H1 (cell line): ENCODE measurements around the gene WDR33. TPM values are rescaled to one million over a fixed set of nuclear protein-coding genes. Genes with fewer than 3 reads are reported as not detected.

Experiments used
- CTCF ChIA-PET: fragments of 300-600 bp; sonication (Branson Sonifier 250); formaldehyde crosslinking; loops from one replicate; lab custom pipeline; 2021; ENCODE audit not compliant: partially characterized antibody; lab: Charles Lee
- POLR2A ChIA-PET: fragments of 300-600 bp; sonication (Branson Sonifier 250); formaldehyde crosslinking; loops from one replicate; lab custom pipeline; 2021; ENCODE audit warnings: inconsistent platforms; ENCODE audit not compliant: partially characterized antibody; lab: Charles Lee
- DNase-seq, 2 experiments: peaks; one replicate each; pipeline versions ENCODE4 v3.0.0 to v3.0.0-alpha.2; 2010 to 2022; ENCODE audit warnings: low spot score in 2 of 2, low read depth in 1 of 2, mixed read lengths in 1 of 2
- FAIRE-seq: peaks from 2 replicates; lab custom pipeline; 2011; peaks lifted over from hg19 to GRCh38; lab: Jason Lieb, UNC
- H2AFZ ChIP-seq: 2 replicates; pipeline ENCODE4 v1.8.1; 2012; ENCODE audit warnings: low read length, inconsistent platforms
- H2AK5ac ChIP-seq: 2 replicates; pipeline ENCODE4 v1.6.1; 2013; ENCODE audit warnings: low read depth, low read length
- H2BK120ac ChIP-seq: replicated peaks from 2 replicates; pipeline ENCODE3; 2013; ENCODE audit warnings: low read depth, low read length, inconsistent platforms
- H2BK12ac ChIP-seq: 2 replicates; pipeline ENCODE4 v1.6.1; 2013; ENCODE audit warnings: low read depth, low read length
- H2BK15ac ChIP-seq: 2 replicates; pipeline ENCODE4 v1.6.1; 2013; ENCODE audit warnings: low read length
- H2BK20ac ChIP-seq: 2 replicates; pipeline ENCODE4 v1.6.1; 2013; ENCODE audit warnings: low read length
- H2BK5ac ChIP-seq: 2 replicates; pipeline ENCODE4 v1.6.1; 2013; ENCODE audit warnings: low read depth, low read length
- H3K14ac ChIP-seq: 2 replicates; pipeline ENCODE4 v1.6.1; 2013; ENCODE audit warnings: inconsistent platforms; ENCODE audit not compliant: insufficient read length
- H3K18ac ChIP-seq: 2 replicates; pipeline ENCODE4 v1.6.1; 2013; ENCODE audit warnings: low read length; ENCODE audit errors: extremely low read depth
- H3K23ac ChIP-seq: 2 replicates; pipeline ENCODE4 v1.6.1; 2013; ENCODE audit warnings: inconsistent platforms; ENCODE audit not compliant: insufficient read length
- H3K23me2 ChIP-seq: 2 replicates; pipeline ENCODE4 v1.6.1; 2013; ENCODE audit warnings: low read depth, low read length
- H3K27ac ChIP-seq: 2 replicates; pipeline ENCODE4 v1.6.1; 2011; ENCODE audit warnings: low read depth, low read length, inconsistent platforms
- H3K27me3 ChIP-seq, 4 experiments: replicated peaks in 1 of 4; 1 replicate in 1 of 4; 2 replicates in 3 of 4; pipeline versions ENCODE4 v1.6.1 to v1.8.1; 2011 to 2013; ENCODE audit warnings: low read length in 3 of 4, mild to moderate bottlenecking in 3 of 4, inconsistent platforms in 2 of 4, mixed read lengths in 2 of 4, moderate library complexity in 1 of 4; ENCODE audit not compliant: control insufficient read depth in 3 of 4, insufficient read depth in 3 of 4; ENCODE audit errors: extremely low read depth in 1 of 4
- H3K36me3 ChIP-seq, 4 experiments: 2 replicates each; pipeline versions ENCODE4 v1.6.1 to v1.8.1; 2011 to 2013; ENCODE audit warnings: mild to moderate bottlenecking in 4 of 4, low read length in 3 of 4, moderate library complexity in 2 of 4, control low read depth in 1 of 4, inconsistent platforms in 1 of 4; ENCODE audit not compliant: insufficient read depth in 4 of 4, control insufficient read depth in 2 of 4
- H3K4ac ChIP-seq: replicated peaks from 2 replicates; pipeline ENCODE3; 2013; ENCODE audit warnings: low read length, low read depth, mixed read lengths, inconsistent platforms; ENCODE audit not compliant: insufficient read length
- H3K4me1 ChIP-seq, 4 experiments: replicated peaks in 1 of 4; 1 replicate in 1 of 4; 2 replicates in 3 of 4; pipeline versions ENCODE4 v1.6.1 to v1.8.1; 2011 to 2013; ENCODE audit warnings: low read length in 3 of 4, inconsistent platforms in 2 of 4, mixed read lengths in 1 of 4; ENCODE audit not compliant: insufficient read depth in 4 of 4, control insufficient read depth in 3 of 4
- H3K4me2 ChIP-seq, 2 experiments: 2 replicates each; pipeline versions ENCODE4 v1.6.1 to v1.8.1; 2011 to 2013; ENCODE audit warnings: low read depth in 2 of 2, low read length in 2 of 2, control low read depth in 1 of 2, inconsistent platforms in 1 of 2, mild to moderate bottlenecking in 1 of 2; ENCODE audit not compliant: insufficient read depth in 1 of 2
- H3K4me3 ChIP-seq, 4 experiments: fragments of 200-600, 300-600 bp in 1 of 4; sonication (generic), shearing (Covaris generic), sonication (Bioruptor Twin) in 1 of 4; 2 replicates each; pipeline versions ENCODE4 v1.5.1 to v1.8.1; 2011 to 2016; ENCODE audit warnings: low read length in 4 of 4, low read depth in 3 of 4, control low read depth in 2 of 4, inconsistent platforms in 2 of 4, mild to moderate bottlenecking in 2 of 4, mixed read lengths in 1 of 4, moderate library complexity in 1 of 4; ENCODE audit not compliant: insufficient read depth in 2 of 4; ENCODE audit errors: extremely low read depth in 1 of 4
- H3K56ac ChIP-seq: replicated peaks from 2 replicates; pipeline ENCODE3; 2013; ENCODE audit warnings: low read depth, mild to moderate bottlenecking, mixed read lengths, low read length, inconsistent platforms; ENCODE audit not compliant: insufficient read length
- H3K79me1 ChIP-seq: 2 replicates; pipeline ENCODE4 v1.6.1; 2013; ENCODE audit warnings: low read depth, low read length, control low read depth
- H3K79me2 ChIP-seq, 2 experiments: 2 replicates each; pipeline versions ENCODE4 v1.6.1 to v1.8.1; 2012 to 2013; ENCODE audit warnings: low read length in 2 of 2, mild to moderate bottlenecking in 2 of 2, inconsistent platforms in 1 of 2; ENCODE audit not compliant: insufficient read depth in 2 of 2, control insufficient read depth in 1 of 2
- H3K9ac ChIP-seq, 4 experiments: replicated peaks in 1 of 4; 1 replicate in 1 of 4; 2 replicates in 3 of 4; pipeline versions ENCODE4 v1.6.1 to v1.8.1; 2011 to 2013; ENCODE audit warnings: low read depth in 3 of 4, low read length in 3 of 4, control low read depth in 2 of 4, mild to moderate bottlenecking in 2 of 4, moderate library complexity in 2 of 4, inconsistent platforms in 1 of 4; ENCODE audit errors: extremely low read depth in 1 of 4
- H3K9me3 ChIP-seq, 2 experiments: 2 replicates each; pipeline versions ENCODE4 v1.6.1 to v1.8.1; 2012 to 2013; ENCODE audit warnings: mild to moderate bottlenecking in 2 of 2, moderate library complexity in 2 of 2, control low read depth in 1 of 2, inconsistent platforms in 1 of 2, low read depth in 1 of 2, low read length in 1 of 2, mixed read lengths in 1 of 2; ENCODE audit not compliant: insufficient read depth in 2 of 2
- H4K20me1 ChIP-seq, 2 experiments: replicated peaks in 1 of 2; 2 replicates each; pipeline versions ENCODE3 to v1.8.1; 2011 to 2013; ENCODE audit warnings: inconsistent platforms in 2 of 2, low read length in 2 of 2, mild to moderate bottlenecking in 1 of 2; ENCODE audit not compliant: insufficient read depth in 2 of 2, control insufficient read depth in 1 of 2
- H4K5ac ChIP-seq: 2 replicates; pipeline ENCODE4 v1.6.1; 2013; ENCODE audit warnings: low read length, low read depth, mixed read lengths, inconsistent platforms; ENCODE audit not compliant: insufficient read length
- H4K8ac ChIP-seq: 2 replicates; pipeline ENCODE4 v1.8.0; 2013; ENCODE audit warnings: mild to moderate bottlenecking, moderate library complexity, low read length, inconsistent platforms; ENCODE audit not compliant: insufficient read depth; ENCODE audit errors: extremely low read depth
- H4K91ac ChIP-seq: replicated peaks from 2 replicates; pipeline ENCODE3; 2013; ENCODE audit warnings: low read length, mixed read lengths, inconsistent platforms; ENCODE audit not compliant: insufficient read length
- BACH1 ChIP-seq: IDR thresholded peaks from 2 replicates; pipeline ENCODE4 v1.6.1; 2012; ENCODE audit warnings: low read length, improper control_type of control experiment
- HDAC6 ChIP-seq: IDR thresholded peaks from one replicate; pipeline ENCODE4 v1.7.1; 2012; ENCODE audit warnings: low read depth, mild to moderate bottlenecking, inconsistent platforms, low read length, moderate library complexity
- KDM4A ChIP-seq: IDR thresholded peaks from one replicate; pipeline ENCODE4 v1.7.1; 2012; ENCODE audit warnings: low read depth, mild to moderate bottlenecking, moderate library complexity, low read length, inconsistent platforms; ENCODE audit not compliant: severe bottlenecking
- SP2 ChIP-seq: IDR thresholded peaks from 2 replicates; pipeline ENCODE4 v1.6.1; 2012; ENCODE audit warnings: mild to moderate bottlenecking, low read length, inconsistent platforms
- TBP ChIP-seq: IDR thresholded peaks from 2 replicates; pipeline ENCODE4 v1.6.1; 2011; ENCODE audit warnings: low read depth, low read length, improper control_type of control experiment
- WGBS, 2 experiments: shearing (Covaris generic) in 1 of 2; methylation state at CpG; one replicate each; pipeline versions ENCODE4 v1.1.6 to v1.1.7; 2013 to 2015; ENCODE audit warnings: low lambda C conversion rate in 2 of 2, mixed read lengths in 2 of 2, inconsistent platforms in 1 of 2, low coverage in 1 of 2, missing lambda C conversion rate in 1 of 2; ENCODE audit not compliant: insufficient replicate concordance in 2 of 2, insufficient coverage in 1 of 2, insufficient read length in 1 of 2; ENCODE audit errors: extremely low coverage in 1 of 2, missing lambda C conversion rate in 1 of 2; 5-methylcytosine and 5-hydroxymethylcytosine counted together
- polyA plus RNA-seq, 7 experiments: library from polyadenylated mRNA; depleted of rRNA in 3 of 7; stranded (reverse) in 5 of 7; unstranded in 2 of 7; fragments of >200 nt in 5 of 7; fragments of 200-250 nt in 2 of 7; gene quantifications; 1 replicate in 5 of 7; 2 replicates in 1 of 7; 4 replicates in 1 of 7; pipeline versions ENCODE4 v1.2.1 to v1.2.3, GENCODE V29; 2011 to 2013; ENCODE audit warnings: missing spikeins in 2 of 7, mixed read lengths in 2 of 7
- total RNA-seq: library from RNA; stranded (reverse); fragmentation: NEBNext Ultra II Directional; extraction: Animal tissue kit (Norgen Biotek cat#: 25700); gene quantifications from 2 replicates; pipeline ENCODE4 v1.2.1, GENCODE V29; 2021
- TF ChIP-seq, protein P1 (sequence below): IDR thresholded peaks from 2 replicates; pipeline ENCODE4 v1.6.1; 2012; ENCODE audit warnings: inconsistent platforms

The WDR33 gene
- total and polyA plus RNA-seq, 2 of the 8 experiments (the other 6 are each of a cell fraction or from before 2014, with no cell fraction given): 18.1 to 82.7 TPM

DNA sequence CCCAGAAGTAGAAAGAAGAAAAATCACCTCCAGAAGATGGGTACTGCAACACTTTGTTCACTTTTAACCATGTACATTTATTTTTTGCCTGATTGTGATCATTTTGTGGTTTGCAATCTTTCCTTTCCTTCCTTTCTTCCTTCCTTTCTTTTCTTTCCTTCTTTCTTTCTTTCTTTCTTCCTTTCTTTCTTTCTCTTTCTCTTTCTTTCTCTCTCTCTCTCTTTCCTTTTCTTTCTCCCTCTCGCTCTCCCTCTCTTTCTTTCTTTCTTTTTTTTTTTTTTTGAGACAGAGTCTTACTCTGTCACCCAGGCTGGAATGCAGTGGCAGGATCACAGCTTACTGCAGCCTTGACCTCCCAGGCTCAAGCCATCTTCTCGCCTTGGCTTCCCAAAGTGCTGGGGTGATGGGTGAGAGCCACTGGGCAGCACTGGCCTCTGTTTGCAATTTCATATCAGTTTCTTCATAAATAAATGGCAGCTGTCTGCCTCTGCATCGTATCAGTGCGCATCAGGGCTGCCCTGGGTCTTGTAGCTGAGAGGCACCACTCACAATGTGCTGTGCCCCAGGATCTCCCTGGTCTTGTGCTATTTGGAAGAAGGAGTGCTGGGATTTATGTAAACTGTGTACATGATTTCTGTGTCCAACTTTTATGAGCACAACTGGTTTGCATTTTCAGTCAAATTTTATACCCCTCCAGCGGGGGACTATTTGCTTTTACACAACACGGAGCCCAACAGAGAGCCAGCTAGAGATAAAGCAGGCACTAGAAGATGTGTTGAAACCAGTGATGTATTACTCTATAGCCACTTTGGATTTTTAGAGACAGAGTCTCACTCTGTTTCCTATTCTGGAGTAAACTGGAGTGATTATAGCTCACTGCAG is 128.8 kb downstream of the WDR33 start:
- Histone ChIP-seq H2AK5ac (no peak overlapping the region), H3K18ac (no peak overlapping the region), H3K79me2 (no peaks in the 10 kb centered on the region), H4K20me1 (no peaks in the 10 kb centered on the region), H4K5ac (no peak overlapping the region), H3K4ac (no peak overlapping the region), H3K56ac (no peak overlapping the region), H3K14ac (no peak overlapping the region), H2BK120ac (no peak overlapping the region), H2BK20ac (no peak overlapping the region), H3K4me2 (no peak overlapping the region), H3K9me3 (no peaks in the 10 kb centered on the region), H4K8ac (no peak overlapping the region), H4K91ac (no peak overlapping the region), H2AFZ (no peak overlapping the region), H3K4me1 (peaks cover 0 to 8% (median 0%) of the 10 kb centered on the region in 4 experiments; a peak in 2 of 7 replicates), H3K79me1 (no peaks in the 10 kb centered on the region), H3K36me3 (no peaks in the 10 kb centered on the region), H3K27me3 (peaks cover 0 to 7% (median 1%) of the 10 kb centered on the region in 4 experiments; a peak in 3 of 7 replicates), H2BK5ac (no peak overlapping the region), H3K9ac (no peak overlapping the region), H3K4me3 (no peak overlapping the region), H3K27ac (no peak overlapping the region), H3K23me2 (no peaks in the 10 kb centered on the region), H2BK12ac (no peak overlapping the region), H3K23ac (no peak overlapping the region), H2BK15ac (no peak overlapping the region)
- ChIA-PET CTCF (interaction anchor here (0.7 to 6.0 kb wide), 7 partner anchors 13 to 116 kb away, joined by 3 to 40 read pairs (median 3); no protein-coding TSS in a partner anchor), POLR2A (interaction anchor here (1.1 kb wide), 1 partner anchor 20 kb away, joined by 4 read pairs; no protein-coding TSS in a partner anchor)
- FAIRE-seq (no peak), DNase-seq (no peak)
- WGBS, 2 experiments: 85% methylated on average over 6 of the region's 6 CpGs; no CpG with 5 or more reads in 1 of the 2 experiments
- TF ChIP-seq SP2 (no peak), BACH1 (no peak), TBP (no peak), KDM4A (no peak), HDAC6 (no peak)
- TF ChIP-seq, protein P1, sequence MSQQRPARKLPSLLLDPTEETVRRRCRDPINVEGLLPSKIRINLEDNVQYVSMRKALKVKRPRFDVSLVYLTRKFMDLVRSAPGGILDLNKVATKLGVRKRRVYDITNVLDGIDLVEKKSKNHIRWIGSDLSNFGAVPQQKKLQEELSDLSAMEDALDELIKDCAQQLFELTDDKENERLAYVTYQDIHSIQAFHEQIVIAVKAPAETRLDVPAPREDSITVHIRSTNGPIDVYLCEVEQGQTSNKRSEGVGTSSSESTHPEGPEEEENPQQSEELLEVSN: no peak
